Endothelial cell of umbilical vein (primary cell): ENCODE results near the gene JHY. TPM values are rescaled to one million over a fixed set of nuclear protein-coding genes. Genes with fewer than 3 reads are reported as not detected.

Experiments
- BruUV-seq: library from RNA; stranded (reverse); fragments of 400-500 nt; replicated peaks from 2 replicates; lab custom pipeline; 2021; lab: Mats Ljungman, UMichigan
- CTCF ChIA-PET: fragments of 300-600, 350-600 bp; sonication (Branson Sonifier 250); formaldehyde crosslinking; loops from one replicate; lab custom pipeline; 2021; ENCODE audit warnings: antibody characterized with exemption, inconsistent platforms; lab: Charles Lee
- POLR2A ChIA-PET: fragments of 300-600, 350-600 bp; sonication (Branson Sonifier 250); formaldehyde crosslinking; loops from one replicate; lab custom pipeline; 2021; ENCODE audit warnings: antibody characterized with exemption, inconsistent platforms; lab: Charles Lee
- DNase-seq: peaks from one replicate; pipeline ENCODE4 v3.0.0-alpha.2; 2011; ENCODE audit warnings: low read depth, low spot score
- FAIRE-seq: peaks from 2 replicates; lab custom pipeline; 2011; peaks lifted over from hg19 to GRCh38; lab: Jason Lieb, UNC
- H2AFZ ChIP-seq: 2 replicates; pipeline ENCODE4 v1.6.0; 2012; ENCODE audit warnings: low read depth, low read length, control low read depth, inconsistent platforms
- H3K27ac ChIP-seq: 2 replicates; pipeline ENCODE4 v1.5.1; 2011; ENCODE audit warnings: low read depth, mild to moderate bottlenecking, control low read depth, low read length, moderate library complexity; ENCODE audit not compliant: insufficient read depth
- H3K27me3 ChIP-seq, 2 experiments: 2 replicates each; pipeline versions ENCODE4 v1.6.0 to v1.6.1; 2011; ENCODE audit warnings: low read length in 2 of 2, mixed read lengths in 1 of 2; ENCODE audit not compliant: control insufficient read depth in 2 of 2, insufficient read depth in 2 of 2
- H3K36me3 ChIP-seq, 2 experiments: 2 replicates in 1 of 2; 3 replicates in 1 of 2; pipeline ENCODE4 v1.5.1; 2011; ENCODE audit warnings: low read length in 2 of 2, mild to moderate bottlenecking in 1 of 2, moderate library complexity in 1 of 2; ENCODE audit not compliant: control insufficient read depth in 2 of 2, insufficient read depth in 2 of 2; ENCODE audit errors: extremely low read depth in 1 of 2
- H3K4me1 ChIP-seq: 3 replicates; pipeline ENCODE4 v1.5.1; 2011; ENCODE audit warnings: mild to moderate bottlenecking, low read length; ENCODE audit not compliant: control insufficient read depth, insufficient read depth; ENCODE audit errors: extremely low read depth
- H3K4me2 ChIP-seq: 2 replicates; pipeline ENCODE4 v1.6.1; 2011; ENCODE audit warnings: low read length, control low read depth, mixed read lengths; ENCODE audit not compliant: insufficient read depth
- H3K4me3 ChIP-seq, 3 experiments: fragments of 200-600 bp in 1 of 3; sonication (generic), shearing (Covaris generic) in 1 of 3; replicated peaks in 1 of 3; 2 replicates each; pipeline ENCODE4 v1.5.1; 2011 to 2016; ENCODE audit warnings: control low read depth in 3 of 3, low read length in 3 of 3, mild to moderate bottlenecking in 2 of 3, inconsistent platforms in 1 of 3, low read depth in 1 of 3, moderate library complexity in 1 of 3; ENCODE audit not compliant: insufficient read depth in 1 of 3
- H3K79me2 ChIP-seq: 2 replicates; pipeline ENCODE4 v1.6.0; 2012; ENCODE audit warnings: low read length, inconsistent platforms; ENCODE audit not compliant: control insufficient read depth, insufficient read depth
- H3K9ac ChIP-seq: replicated peaks from 2 replicates; pipeline ENCODE3; 2011; ENCODE audit warnings: low read length, control low read depth; ENCODE audit not compliant: insufficient read depth; ENCODE audit errors: extremely low read depth
- H3K9me1 ChIP-seq: replicated peaks from 3 replicates; pipeline ENCODE4 v1.6.0; 2011; ENCODE audit warnings: mild to moderate bottlenecking, low read length; ENCODE audit not compliant: control insufficient read depth, insufficient read depth; ENCODE audit errors: extremely low read depth
- H3K9me3 ChIP-seq: replicated peaks from 2 replicates; pipeline ENCODE4 v1.5.1; 2012; ENCODE audit warnings: low read length, inconsistent platforms; ENCODE audit not compliant: control insufficient read depth, insufficient read depth
- H4K20me1 ChIP-seq: replicated peaks from 2 replicates; pipeline ENCODE3; 2011; ENCODE audit warnings: mild to moderate bottlenecking, low read length; ENCODE audit not compliant: control insufficient read depth, insufficient read depth; ENCODE audit errors: extremely low read depth
- EZH2 ChIP-seq: IDR thresholded peaks from 2 replicates; pipeline ENCODE4 v1.6.1; 2012; ENCODE audit warnings: borderline replicate concordance, low read depth, mild to moderate bottlenecking, moderate library complexity, low read length, inconsistent platforms; ENCODE audit not compliant: severe bottlenecking
- FOS ChIP-seq: IDR thresholded peaks from 2 replicates; pipeline ENCODE4 v1.6.1; 2011; ENCODE audit warnings: mild to moderate bottlenecking, low read length, moderate library complexity, borderline replicate concordance; ENCODE audit not compliant: insufficient read depth
- GATA2 ChIP-seq: IDR thresholded peaks from 2 replicates; pipeline ENCODE4 v1.7.0; 2011; ENCODE audit warnings: low read depth, mild to moderate bottlenecking, moderate library complexity, mixed read lengths, low read length; ENCODE audit not compliant: insufficient read length, insufficient read depth
- JUN ChIP-seq: IDR thresholded peaks from 2 replicates; pipeline ENCODE4 v1.6.1; 2011; ENCODE audit warnings: borderline replicate concordance, low read depth; ENCODE audit not compliant: insufficient read length, insufficient read depth
- MYC ChIP-seq: IDR thresholded peaks from one replicate; pipeline ENCODE4 v1.6.1; 2011; ENCODE audit warnings: mild to moderate bottlenecking, low read depth, low read length
- POLR2A ChIP-seq: IDR thresholded peaks from 2 replicates; pipeline ENCODE4 v1.6.1; 2012; ENCODE audit warnings: low read depth, mild to moderate bottlenecking, control low read depth, low read length
- POLR2AphosphoS5 ChIP-seq: IDR thresholded peaks from 2 replicates; pipeline ENCODE4 v1.6.1; 2012; ENCODE audit warnings: low read depth, mild to moderate bottlenecking, control low read depth, low read length, moderate library complexity; ENCODE audit not compliant: insufficient read depth
- dilution Hi-C: fragments of 300-500 bp; cut with MboI; formaldehyde crosslinking; loops from one replicate; pipeline ENCODE4 v1.15.0; 2019; ENCODE audit warnings: low sequenced_read_pairs; ENCODE audit not compliant: extremely low pct_ligation_motif_present
- intact Hi-C: fragments of 100-400 bp; cut with micrococcal nuclease; formaldehyde crosslinking; loops from one replicate; pipeline ENCODE4 v1.10.0; 2022
- polyA plus RNA-seq, 4 experiments: library from polyadenylated mRNA; depleted of rRNA in 3 of 4; stranded (reverse) in 3 of 4; unstranded in 1 of 4; fragments of >200 nt; gene quantifications; 2 replicates each; pipeline versions ENCODE4 v1.2.1 to v1.2.3, GENCODE V29; 2011 to 2012; ENCODE audit warnings: missing spikeins in 1 of 4
- total RNA-seq: library from RNA; stranded (reverse); gene quantifications from 2 replicates; pipeline ENCODE4 v1.2.3, GENCODE V29; 2021
- TF ChIP-seq, protein P1 (sequence below), 2 donors: IDR thresholded peaks; 1 replicate in 1 of 2; 2 replicates in 1 of 2; pipeline ENCODE4 v1.5.1; 2011; ENCODE audit warnings: low read length in 2 of 2, mild to moderate bottlenecking in 2 of 2, moderate library complexity in 2 of 2, control low read depth in 1 of 2, inconsistent platforms in 1 of 2, low read depth in 1 of 2; ENCODE audit not compliant: insufficient read depth in 1 of 2; ENCODE audit errors: extremely low read depth in 1 of 2
- TF ChIP-seq, protein P2 (sequence below): IDR thresholded peaks from 2 replicates; pipeline ENCODE4 v1.6.1; 2011; ENCODE audit not compliant: insufficient read depth, insufficient read length

The JHY gene
- total and polyA plus RNA-seq, 2 donors (not counting 3 experiments of a cell fraction or from before 2014, with no cell fraction given): 1.8 to 3.9 TPM

DNA sequence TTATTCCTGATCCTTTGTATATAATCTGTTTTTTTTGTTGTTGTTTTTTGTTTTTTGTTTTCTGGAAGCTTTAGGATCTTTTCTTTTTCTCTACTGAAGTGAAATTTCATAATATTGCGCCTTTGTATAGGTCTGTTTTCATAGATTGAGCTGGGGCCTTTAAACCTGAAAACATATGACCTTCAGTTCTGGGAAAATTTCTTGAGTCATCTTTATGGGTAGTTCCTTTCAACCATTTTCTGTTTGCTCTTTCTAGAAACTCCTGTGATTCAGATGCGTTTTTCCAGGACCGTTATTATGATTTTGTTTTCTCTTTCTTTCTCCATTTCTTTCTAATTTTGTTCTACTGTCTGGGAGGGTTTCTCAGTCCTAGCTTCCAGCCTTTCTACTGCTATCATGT lies 55.4 kb downstream of the JHY start:
- Histone ChIP-seq H3K27ac (no peak overlapping the region), H3K4me1 (no peaks in the 10 kb centered on the region), H3K9ac (no peak overlapping the region), H3K9me3 (no peaks in the 10 kb centered on the region), H3K36me3 (no peaks in the 10 kb centered on the region), H4K20me1 (no peaks in the 10 kb centered on the region), H3K4me2 (no peak overlapping the region), H3K9me1 (no peaks in the 10 kb centered on the region), H3K79me2 (no peaks in the 10 kb centered on the region), H2AFZ (no peak overlapping the region), H3K27me3 (no peaks in the 10 kb centered on the region), H3K4me3 (no peak overlapping the region)
- FAIRE-seq (no peak), DNase-seq (no peak)
- intact Hi-C loops (no loop called here), dilution Hi-C loops (no loop called here)
- TF ChIP-seq MYC: no peak
- TF ChIP-seq, protein P1, sequence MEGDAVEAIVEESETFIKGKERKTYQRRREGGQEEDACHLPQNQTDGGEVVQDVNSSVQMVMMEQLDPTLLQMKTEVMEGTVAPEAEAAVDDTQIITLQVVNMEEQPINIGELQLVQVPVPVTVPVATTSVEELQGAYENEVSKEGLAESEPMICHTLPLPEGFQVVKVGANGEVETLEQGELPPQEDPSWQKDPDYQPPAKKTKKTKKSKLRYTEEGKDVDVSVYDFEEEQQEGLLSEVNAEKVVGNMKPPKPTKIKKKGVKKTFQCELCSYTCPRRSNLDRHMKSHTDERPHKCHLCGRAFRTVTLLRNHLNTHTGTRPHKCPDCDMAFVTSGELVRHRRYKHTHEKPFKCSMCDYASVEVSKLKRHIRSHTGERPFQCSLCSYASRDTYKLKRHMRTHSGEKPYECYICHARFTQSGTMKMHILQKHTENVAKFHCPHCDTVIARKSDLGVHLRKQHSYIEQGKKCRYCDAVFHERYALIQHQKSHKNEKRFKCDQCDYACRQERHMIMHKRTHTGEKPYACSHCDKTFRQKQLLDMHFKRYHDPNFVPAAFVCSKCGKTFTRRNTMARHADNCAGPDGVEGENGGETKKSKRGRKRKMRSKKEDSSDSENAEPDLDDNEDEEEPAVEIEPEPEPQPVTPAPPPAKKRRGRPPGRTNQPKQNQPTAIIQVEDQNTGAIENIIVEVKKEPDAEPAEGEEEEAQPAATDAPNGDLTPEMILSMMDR (IDR thresholded peaks at IDR 0.05; ENCODE audit: extremely low read depth in 1 of 2, insufficient read depth in 1 of 2, low read depth in 1 of 2, low read length in 2 of 2): no peak
- TF ChIP-seq FOS: no peak
- TF ChIP-seq POLR2AphosphoS5: no peak
- TF ChIP-seq, protein P2, sequence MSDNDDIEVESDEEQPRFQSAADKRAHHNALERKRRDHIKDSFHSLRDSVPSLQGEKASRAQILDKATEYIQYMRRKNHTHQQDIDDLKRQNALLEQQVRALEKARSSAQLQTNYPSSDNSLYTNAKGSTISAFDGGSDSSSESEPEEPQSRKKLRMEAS: no peak
- TF ChIP-seq POLR2A: no peak
- no peak for TF ChIP-seq GATA2
- TF ChIP-seq EZH2: no peak
- no peak for TF ChIP-seq JUN
- POLR2A ChIA-PET: no interaction called here
- CTCF ChIA-PET: interaction anchor here (0.8 to 1.5 kb wide), 2 partner anchors 11 to 85 kb away, joined by 3 read pairs; no protein-coding TSS in a partner anchor
- no TSS peak for BruUV-seq
